ACHN (cell line): ENCODE results near the gene PAGE1.
"Not testable (repeated sequence)": the region's sequence is repeated elsewhere in the genome, so short reads cannot be mapped to it uniquely, and the experiment has no call there.

ENCODE experiments used
- DNase-seq: peaks from one replicate; pipeline ENCODE4 v3.0.0-alpha.2; 2015
- in situ Hi-C: cut with HindIII; loops from 2 replicates; pipeline ENCODE4 v1.10.0; 2017; ENCODE audit warnings: low sequenced_read_pairs, low pct_ligation_motif_present, low pct_unique_long_range_greater_than_20kb

The PAGE1 gene

DNA sequence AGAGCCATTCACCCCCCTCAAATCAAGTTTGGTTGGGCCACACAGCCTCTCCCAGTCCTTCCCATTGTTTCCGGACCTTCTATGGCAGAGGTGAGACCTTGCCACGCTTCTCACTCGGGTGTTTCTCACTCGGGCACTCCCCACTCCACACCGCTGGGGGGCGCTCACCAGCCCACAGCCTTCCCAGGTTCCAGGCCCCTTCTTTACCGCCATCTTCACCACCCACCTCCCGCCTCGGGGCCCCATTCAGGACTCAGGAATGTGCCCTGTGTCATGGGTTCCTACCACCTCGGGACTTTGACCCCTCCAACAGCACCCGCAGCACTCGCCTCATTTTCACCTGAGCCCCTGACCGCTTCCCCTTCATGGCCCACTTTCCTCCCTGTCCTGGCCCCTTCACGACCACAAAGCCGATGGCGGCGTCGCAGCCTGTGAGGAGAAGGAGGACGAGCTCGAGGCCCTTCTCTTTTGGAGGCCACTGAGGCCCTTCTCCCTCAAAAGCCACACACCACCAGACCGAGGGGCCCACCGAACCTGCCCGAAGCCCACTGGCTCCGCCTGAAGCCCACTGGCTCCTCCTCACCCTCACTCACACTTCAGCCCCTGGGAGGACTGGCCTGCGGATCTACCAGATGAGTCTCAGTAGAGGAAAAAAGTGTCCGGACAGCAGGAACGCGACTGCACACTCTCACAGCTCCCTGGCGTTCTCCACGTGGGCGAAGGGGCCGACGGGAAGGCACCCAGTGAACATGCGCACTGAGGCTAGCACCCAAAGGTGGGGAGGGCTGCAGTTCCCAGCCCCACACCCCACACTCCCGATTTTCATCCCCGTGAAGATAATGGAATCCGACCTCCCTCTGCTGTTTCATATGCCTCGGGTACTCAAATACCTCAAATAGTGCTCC, at the start of gene PAGE1:
PAGE1 (minus strand) TSS at position 709 of the 905 bp plus-strand sequence. CDS start 1,214 bp downstream, outside the sequence.
- in situ Hi-C loops = no loop called here
- DNase-seq = no peak

DNA sequence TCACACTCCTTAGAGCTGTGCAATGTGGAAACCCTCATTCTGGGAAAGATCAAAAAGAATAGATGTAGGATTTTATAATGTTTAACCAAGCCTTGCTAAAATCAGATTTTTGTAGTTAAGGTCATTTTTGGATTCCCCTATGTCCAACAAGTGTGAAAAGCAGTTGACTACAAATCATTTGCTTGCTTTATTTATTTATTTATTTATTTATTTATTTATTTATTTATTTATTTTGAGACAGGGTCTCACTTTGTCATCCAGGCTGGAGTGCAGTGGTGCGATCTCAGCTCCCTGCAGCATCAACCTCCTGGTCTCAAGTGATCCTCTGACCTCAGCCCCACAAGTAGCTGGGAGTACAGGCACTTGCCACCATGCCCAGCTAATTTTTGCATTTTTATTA, 45.7 kb upstream of the PAGE1 start:
- DNase-seq, in situ Hi-C loops: not testable (repeated sequence)

DNA sequence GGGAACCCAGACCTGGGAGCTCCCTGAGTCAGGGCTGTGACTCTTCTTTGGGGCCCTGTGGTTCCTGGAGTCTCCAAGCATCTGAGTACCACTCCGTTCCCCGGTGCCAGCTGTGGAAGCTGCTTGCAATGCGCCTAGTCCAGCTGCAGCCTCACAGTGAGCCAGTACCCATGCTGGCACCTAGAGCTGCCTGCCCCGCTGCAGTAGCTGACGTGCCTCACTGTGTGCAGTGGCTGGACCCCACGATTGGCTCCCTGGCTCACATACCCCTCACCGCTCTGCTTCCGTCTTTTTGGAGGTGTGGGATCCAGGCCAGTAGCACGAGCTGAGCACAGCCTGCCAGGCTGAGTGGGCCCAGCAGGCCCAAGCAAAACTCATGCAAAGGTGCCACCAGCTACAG, 32.1 kb upstream of the PAGE1 start:
- in situ Hi-C loops = no loop called here
- no peak for DNase-seq

DNA sequence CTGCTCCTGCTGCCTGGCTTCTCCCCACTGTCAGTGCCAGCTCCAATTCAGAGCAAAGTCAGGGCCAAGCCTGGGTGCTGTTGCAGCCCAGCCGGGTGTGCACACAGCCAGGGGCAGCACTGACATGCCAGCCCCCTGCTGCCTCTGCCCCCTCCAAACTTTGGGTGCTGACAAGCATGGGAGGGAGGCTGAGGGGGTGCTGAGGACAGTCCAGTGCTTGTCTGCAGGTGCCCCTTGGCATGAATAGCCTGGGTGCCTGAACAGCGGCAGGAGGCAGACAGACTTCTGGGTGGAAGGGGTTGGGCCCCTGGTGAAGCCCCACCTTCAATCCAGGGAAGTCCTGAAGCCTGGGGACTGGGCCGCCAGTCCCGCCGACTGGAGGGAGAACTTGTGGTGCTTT, 31.2 kb upstream of the PAGE1 start:
- in situ Hi-C loops = no loop called here
- DNase-seq = no peak

GRCh38 chrX:49725923-49726904, 30.4 kb upstream of the PAGE1 start:
- in situ Hi-C loops = no loop called here
- no peak for DNase-seq

GRCh38 chrX:49725401-49725800, 29.6 kb upstream of the PAGE1 start:
- in situ Hi-C loops = no loop called here

DNA sequence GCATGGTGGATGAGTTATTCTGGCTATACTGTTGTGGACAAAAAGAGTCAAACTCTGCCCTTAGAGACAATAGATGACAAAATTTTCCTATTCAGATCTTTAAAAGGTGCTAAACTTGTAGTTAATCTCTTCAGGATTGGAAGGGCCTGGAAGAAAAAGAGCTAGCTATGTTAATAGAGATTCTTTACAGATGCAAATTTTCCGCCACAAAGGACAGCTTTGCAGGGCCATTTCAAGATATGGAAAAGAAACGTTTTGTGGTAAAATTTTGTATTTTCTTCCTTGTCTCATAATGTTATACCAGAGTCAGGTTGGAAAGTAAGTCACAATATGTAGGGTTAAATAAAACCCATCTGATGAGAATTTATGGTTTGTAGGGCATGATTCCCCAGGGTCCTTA, 24.3 kb upstream of the PAGE1 start:
- in situ Hi-C loops, DNase-seq: not testable (repeated sequence)

More at GRCh38 chrX:49725401-49725800, 29.6 kb upstream of the PAGE1 start:
- DNase-seq = no peak

DNA sequence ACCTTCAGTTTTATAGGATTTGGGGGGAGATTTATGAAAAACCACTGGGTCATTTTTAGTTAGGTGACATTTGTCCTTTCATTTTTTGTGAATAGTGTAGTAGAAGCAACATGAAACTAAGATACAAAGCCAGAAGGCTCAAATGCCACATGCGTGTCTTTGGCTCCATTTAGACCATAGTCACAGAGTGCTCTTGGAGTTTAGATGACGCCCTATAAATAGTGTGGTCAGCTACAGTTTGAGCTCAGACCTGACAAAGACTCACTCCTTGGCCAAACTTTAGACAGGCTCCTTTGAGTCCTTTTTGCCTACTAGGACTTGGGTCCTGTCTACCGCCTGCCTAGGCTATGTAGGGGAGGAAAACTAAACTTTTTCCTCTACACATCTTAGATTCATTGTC, 16.8 kb upstream of the PAGE1 start:
- in situ Hi-C loops = no loop called here
- no peak for DNase-seq

GRCh38 chrX:49710744-49711319, 15.0 kb upstream of the PAGE1 start:
- no peak for DNase-seq
- in situ Hi-C loops = no loop called here

DNA sequence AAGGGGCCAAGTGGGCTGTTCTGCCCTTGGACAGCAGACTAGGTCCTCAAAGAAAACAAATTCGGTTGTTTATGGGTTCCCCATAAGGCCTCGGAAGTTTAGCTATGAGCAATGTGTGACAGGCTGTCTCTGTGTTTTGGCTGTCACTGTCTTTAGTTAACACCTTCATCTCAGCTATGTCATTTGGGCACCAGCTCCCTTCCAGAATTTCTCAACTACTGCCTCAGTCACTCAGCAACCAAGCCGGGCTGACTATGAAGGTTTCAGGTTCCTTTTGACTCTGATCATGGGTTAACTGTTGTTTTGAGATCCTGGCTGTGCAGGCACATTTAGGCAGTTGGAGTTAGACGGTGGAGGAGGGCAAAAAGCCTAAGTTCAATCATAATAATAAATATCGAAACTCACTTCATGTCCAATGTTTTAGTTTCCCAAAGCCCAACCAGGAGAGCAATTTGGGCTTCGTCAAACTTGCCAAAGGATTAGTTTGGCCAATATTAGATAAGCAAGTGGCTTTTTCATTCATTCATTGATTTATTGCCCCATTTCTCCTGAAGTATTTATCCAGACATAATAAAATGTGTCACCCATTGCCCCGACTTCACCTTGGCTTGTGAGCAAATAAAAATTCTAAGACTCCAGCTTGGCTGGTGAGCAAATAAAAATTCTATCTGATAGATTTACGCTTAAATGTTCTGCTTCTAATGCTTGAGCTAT, 9.1 kb upstream of the PAGE1 start:
- no peak for DNase-seq
- in situ Hi-C loops = no loop called here

GRCh38 chrX:49701933-49702332, 6.1 kb upstream of the PAGE1 start:
- DNase-seq = no peak
- in situ Hi-C loops = no loop called here

GRCh38 chrX:49701323-49701722, 5.5 kb upstream of the PAGE1 start:
- in situ Hi-C loops = no loop called here
- no peak for DNase-seq

- in situ Hi-C loops = no loop called here
- DNase-seq = no peak
Observed at GRCh38 chrX:49675075-49675719, 20.6 kb downstream of the PAGE1 start.

DNA sequence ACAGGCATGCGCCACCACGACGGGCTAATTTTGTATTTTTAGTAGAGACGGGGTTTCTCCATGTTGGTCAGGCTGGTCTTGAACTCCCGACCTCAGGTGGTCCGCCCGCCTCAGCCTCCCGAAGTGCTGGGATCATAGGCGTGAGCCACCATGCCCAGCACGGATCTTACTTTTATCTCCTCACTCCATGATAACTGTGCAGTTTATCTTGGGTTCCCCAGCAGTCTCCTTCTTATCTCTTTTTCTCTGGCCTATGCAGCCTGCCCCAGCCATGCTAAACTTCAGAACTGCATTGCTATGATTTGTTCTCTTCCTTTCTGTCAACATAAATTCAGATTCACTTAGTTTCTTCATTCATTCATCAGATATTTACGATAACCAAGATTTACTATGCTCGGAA, 22.4 kb downstream of the PAGE1 start:
- in situ Hi-C loops = no loop called here
- DNase-seq = no peak

DNA sequence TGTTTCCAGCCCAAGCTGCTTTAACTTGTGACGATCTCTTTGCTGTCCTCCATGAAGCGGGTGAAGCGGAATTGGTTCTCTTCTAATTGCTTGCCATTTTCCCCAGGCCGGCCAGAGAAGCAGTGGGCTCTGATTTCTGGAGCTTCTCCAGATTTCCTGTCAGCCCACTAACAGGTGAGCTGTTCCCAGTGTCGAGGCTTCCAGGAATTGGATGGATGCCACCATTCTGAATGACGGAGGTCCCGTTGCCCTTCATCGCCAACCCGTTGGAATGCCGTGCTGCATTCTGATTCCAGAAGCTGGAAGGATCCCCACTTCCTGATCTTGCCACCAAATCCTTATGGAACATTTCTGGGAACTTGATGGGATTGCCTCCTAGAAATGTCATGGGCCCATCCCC, 31.0 kb downstream of the PAGE1 start:
- in situ Hi-C loops = no loop called here
- no peak for DNase-seq

DNA sequence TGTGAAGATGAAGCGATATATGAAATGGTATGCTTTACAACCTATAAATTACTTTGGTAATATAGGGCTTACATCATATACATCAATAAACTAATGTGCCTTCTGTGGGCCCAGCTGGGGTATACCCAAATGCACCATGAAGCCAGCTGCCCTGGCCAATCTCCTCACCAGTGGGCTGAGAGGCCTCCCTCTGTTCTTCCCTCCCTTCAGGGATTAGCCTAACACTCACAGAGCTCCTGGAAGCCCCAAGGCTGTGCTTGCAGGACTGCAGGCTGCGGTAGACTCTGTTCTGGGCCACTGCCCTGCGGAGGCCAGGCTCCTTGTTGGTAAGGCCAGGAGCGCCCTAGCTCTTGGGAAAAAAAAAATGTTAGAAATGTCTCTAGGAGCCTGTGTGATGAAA, 33.9 kb downstream of the PAGE1 start:
- in situ Hi-C loops = no loop called here

DNA sequence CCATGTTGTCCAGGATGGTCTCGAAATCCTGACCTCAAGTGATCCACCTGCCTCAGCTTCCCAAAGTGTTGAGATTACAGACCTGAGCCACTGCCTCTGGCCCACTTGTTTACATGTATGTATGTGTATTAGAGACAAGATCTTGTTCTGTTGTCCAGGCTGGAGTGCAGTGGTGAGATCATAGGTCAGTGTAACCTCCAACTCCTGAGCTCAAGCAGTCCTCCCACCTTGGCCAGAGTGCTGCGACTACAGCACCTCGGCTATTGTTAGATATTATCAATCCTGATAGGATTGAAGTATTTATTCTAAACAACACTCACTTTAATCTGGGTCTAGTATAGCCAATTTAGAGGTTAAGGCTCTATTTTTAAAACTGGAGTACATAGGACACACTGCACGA, 36.0 kb downstream of the PAGE1 start:
- in situ Hi-C loops = no loop called here
- no peak for DNase-seq

More for the DNA sequence above, 33.9 kb downstream of the PAGE1 start:
- DNase-seq = no peak

- no peak for DNase-seq
- in situ Hi-C loops = no loop called here
Observed at GRCh38 chrX:49656533-49656932, 39.3 kb downstream of the PAGE1 start.
